Measurements from ENCODE around the gene SEC24A.
"Not testable (repeated sequence)": the region's sequence is repeated elsewhere in the genome, so short reads cannot be mapped to it uniquely, and the experiment has no call there.

The SEC24A gene

DNA sequence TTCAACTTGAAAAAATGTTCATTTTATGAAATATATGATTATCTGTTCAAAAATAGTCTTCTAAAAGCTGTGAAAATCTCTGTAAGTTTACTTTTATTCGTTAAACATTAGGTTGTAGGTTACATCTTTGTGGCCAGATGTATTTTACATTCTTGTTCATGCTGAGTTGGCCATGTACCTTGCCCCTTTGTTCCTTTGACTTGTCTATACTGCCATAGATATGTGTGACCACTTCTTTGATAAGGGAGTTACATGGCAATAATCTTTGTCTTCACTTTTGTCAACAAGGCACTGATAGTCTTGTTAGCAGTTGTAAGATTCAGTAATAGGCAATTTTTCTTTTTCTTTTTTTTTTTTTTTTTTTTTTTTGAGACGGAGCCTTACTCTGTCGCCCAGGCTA lies 15.9 kb downstream of the SEC24A start:
- TF ChIP-seq, protein P1, sequence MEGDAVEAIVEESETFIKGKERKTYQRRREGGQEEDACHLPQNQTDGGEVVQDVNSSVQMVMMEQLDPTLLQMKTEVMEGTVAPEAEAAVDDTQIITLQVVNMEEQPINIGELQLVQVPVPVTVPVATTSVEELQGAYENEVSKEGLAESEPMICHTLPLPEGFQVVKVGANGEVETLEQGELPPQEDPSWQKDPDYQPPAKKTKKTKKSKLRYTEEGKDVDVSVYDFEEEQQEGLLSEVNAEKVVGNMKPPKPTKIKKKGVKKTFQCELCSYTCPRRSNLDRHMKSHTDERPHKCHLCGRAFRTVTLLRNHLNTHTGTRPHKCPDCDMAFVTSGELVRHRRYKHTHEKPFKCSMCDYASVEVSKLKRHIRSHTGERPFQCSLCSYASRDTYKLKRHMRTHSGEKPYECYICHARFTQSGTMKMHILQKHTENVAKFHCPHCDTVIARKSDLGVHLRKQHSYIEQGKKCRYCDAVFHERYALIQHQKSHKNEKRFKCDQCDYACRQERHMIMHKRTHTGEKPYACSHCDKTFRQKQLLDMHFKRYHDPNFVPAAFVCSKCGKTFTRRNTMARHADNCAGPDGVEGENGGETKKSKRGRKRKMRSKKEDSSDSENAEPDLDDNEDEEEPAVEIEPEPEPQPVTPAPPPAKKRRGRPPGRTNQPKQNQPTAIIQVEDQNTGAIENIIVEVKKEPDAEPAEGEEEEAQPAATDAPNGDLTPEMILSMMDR (IDR thresholded peaks at IDR 0.05; ENCODE audit: insufficient read depth, low read depth, low read length, missing control alignments), result no peak
- DNase-seq (ENCODE audit: low read depth), result no peak

DNA sequence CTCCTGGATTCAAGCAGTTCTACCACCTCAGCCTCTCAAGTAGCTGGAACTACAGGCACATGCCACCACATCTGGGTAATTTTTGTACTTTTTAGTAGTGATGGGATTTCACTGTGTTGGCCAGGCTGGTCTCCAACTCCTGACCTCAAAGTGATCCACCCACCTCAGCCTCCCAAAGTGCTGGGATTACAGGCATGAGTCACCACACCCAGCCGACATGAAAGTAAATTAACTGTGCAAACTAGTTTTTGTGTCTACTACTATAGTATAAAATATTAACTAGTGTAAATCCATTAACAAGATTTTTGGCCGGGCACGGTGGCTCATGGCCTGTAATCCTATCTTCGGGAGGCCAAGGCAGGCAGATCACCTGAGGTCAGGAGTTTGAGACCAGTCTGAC lies 25.0 kb downstream of the SEC24A start:
- not testable (repeated sequence) for DNase-seq (ENCODE audit: low read depth); H3K4me3 ChIP-seq (ENCODE audit: low read length)

More for the DNA sequence above, 15.9 kb downstream of the SEC24A start:
- H3K4me3 ChIP-seq (ENCODE audit: low read length), result no peak overlapping the region

DNA sequence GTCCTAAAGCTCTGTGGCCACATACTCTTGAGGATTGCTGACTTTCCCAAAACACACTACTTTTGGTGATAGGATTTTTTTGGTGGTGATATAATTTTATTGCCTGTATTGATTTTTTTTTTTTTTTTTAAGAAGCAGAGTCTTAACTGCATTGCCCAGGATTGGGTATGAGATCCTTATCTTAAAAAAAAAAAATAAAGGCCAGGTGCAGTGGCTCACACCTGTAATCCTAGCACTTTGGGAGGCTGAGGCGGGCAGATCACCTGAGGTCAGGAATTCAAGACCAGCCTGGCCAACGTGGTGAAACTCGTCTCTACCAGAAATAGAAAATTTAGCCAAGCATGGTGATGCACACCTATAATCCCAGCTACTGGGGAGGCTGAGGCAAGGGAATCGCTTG lies 28.8 kb downstream of the SEC24A start:
- H3K4me3 ChIP-seq (ENCODE audit: low read length); DNase-seq (ENCODE audit: low read depth): not testable (repeated sequence)

DNA sequence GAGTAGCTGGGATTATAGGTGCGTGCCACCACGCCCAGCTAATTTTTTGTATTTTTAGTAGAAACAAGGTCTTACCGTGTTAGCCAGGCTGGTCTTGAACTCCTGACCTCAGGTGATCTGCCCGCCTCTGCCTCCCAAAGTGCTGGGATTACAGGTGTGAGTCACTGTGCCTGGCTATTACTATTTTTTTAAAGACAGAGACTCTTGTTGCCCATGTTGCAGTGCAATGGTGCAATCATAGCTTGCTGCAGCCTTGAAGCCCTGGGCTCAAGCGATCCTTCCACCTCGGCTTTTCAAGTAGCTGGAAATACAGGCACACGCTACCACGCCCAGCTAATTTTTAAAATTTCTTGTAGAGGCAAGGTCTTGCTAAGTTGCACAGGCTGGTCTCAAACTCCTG lies 41.6 kb downstream of the SEC24A start:
- H3K4me3 ChIP-seq (ENCODE audit: low read length), result not testable (repeated sequence)

DNA sequence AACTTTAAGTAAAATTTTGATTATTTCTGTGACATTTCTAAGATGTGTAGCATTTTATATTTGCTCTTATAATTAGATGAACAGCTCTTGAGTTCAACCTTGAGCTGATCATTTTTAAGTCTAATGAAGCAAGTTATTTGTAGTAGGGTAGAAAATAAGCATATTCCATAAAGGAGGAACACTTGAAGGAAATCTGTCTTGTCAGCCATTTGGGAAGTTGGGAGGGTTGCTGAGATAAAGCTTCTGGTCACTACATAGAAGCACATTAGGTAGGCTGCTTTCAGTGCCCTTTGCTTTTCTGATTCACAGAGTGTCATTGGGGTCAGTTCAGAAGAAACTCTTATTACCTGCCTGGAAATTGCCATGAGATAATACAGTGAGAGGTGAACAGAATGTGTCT lies 44.1 kb downstream of the SEC24A start:
- TF ChIP-seq, protein P1 (IDR thresholded peaks at IDR 0.05; ENCODE audit: insufficient read depth, low read depth, low read length, missing control alignments), result no peak
- H3K4me3 ChIP-seq (ENCODE audit: low read length), result no peak overlapping the region
- no peak for DNase-seq (ENCODE audit: low read depth)

More for the DNA sequence above, 41.6 kb downstream of the SEC24A start:
- peak; percentile 41 for DNase-seq (ENCODE audit: low read depth)

DNA sequence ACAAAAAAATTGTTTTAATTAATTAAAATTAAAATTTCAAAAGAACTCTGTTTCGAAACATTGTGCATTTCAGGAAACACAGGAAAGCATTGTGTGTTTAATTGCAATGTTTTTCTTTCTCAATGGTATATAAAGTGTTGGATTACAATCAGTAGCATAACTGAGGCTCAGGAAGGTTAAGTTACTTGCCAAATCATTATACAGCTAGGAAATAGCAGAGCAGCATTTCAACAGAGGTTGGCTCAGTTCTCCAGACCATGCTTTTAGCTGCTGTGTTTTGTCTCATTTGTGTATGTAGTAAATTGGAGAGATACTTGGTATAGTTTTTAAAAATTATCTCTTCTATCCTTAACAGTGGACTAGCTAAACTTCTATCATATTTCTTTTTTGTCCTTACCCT lies 59.7 kb downstream of the SEC24A start:
- DNase-seq (ENCODE audit: low read depth), result no peak
- no peak overlapping the region for H3K4me3 ChIP-seq (ENCODE audit: low read length)
- TF ChIP-seq, protein P1 (IDR thresholded peaks at IDR 0.05; ENCODE audit: insufficient read depth, low read depth, low read length, missing control alignments), result no peak

DNA sequence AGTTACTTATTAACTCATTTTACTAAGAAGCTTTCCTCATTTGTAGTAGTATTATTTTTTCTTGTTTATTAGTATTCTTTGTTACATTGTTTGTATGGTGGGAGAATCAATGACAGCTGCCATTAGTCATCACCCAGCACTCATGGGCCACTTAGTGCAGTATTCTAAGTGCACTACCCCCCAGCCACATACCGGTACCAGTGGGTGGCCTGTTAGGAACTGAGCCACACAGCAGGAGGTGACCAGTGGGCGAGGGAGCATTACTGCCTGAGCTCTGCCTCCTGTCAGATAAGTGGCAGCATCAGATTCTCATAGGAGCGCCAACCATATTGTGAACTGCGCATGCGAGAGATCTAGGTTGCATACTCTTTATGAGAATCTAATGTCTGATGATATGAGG lies 65.5 kb downstream of the SEC24A start:
- DNase-seq (ENCODE audit: low read depth), result no peak
- no peak overlapping the region for H3K4me3 ChIP-seq (ENCODE audit: low read length)
- TF ChIP-seq, protein P1 (IDR thresholded peaks at IDR 0.05; ENCODE audit: insufficient read depth, low read depth, low read length, missing control alignments), result no peak

DNA sequence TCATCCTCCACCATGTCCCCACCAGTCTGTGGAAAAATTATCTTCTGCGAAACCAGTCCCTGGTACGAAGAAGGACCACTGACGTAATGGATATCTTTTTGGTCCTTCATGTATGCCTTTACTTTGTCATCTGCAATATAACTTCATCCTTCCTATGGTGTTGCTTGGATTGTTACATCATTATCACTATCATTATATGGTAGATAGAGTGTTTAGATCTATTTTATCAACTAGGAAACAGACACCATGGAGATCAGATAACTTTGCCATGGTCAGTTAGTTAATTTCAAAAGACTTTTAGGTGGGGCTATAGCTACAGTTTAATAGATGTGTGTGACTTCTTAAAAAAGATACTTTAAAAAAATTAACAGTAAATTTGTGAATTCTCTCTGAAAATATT lies 66.0 kb downstream of the SEC24A start:
- TF ChIP-seq, protein P1 (IDR thresholded peaks at IDR 0.05; ENCODE audit: insufficient read depth, low read depth, low read length, missing control alignments), result no peak
- no peak for DNase-seq (ENCODE audit: low read depth)
- H3K4me3 ChIP-seq (ENCODE audit: low read length), result no peak overlapping the region

DNA sequence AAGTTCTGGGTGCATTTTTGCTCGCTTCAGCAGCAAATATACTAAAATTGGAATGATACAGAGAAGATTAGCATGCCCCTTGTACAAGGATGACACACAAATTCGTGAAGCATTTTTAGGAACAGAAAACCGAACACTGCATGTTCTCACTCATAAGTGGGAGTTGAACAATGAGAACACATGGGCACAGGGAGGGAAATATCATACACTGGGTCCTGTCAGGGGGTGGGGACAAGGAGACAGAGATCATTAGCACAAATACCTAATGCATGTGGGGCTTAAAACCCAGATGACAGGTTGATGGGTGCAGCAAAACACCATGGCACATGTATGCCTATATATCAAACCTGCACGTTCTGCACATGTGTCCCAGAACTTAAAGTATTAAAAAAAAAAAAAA lies 66.9 kb downstream of the SEC24A start:
- not testable (repeated sequence) for H3K4me3 ChIP-seq (ENCODE audit: low read length); DNase-seq (ENCODE audit: low read depth)

Data from epithelial cell of esophagus (primary cell).